GM12878 (cell line): ENCODE data around the gene DCTN5. TPM values are rescaled to one million over a fixed set of nuclear protein-coding genes. Genes with fewer than 3 reads are reported as not detected.

Experiments
- ATF3 ChIP-seq: IDR thresholded peaks from 2 replicates; pipeline ENCODE4 v1.6.1; 2011; ENCODE audit warnings: low read depth, mild to moderate bottlenecking, low read length, moderate library complexity, borderline replicate concordance; ENCODE audit errors: extremely low read depth
- BHLHE40 ChIP-seq, 2 experiments: fragments of 450-650 bp in 1 of 2; IDR thresholded peaks; 2 replicates each; pipeline ENCODE4 v1.6.1; 2011 to 2017; ENCODE audit warnings: low read depth in 2 of 2, borderline replicate concordance in 1 of 2, improper control_type of control experiment in 1 of 2, low read length in 1 of 2, mild to moderate bottlenecking in 1 of 2
- BRCA1 ChIP-seq: IDR thresholded peaks from 2 replicates; pipeline ENCODE4 v1.6.1; 2011; ENCODE audit warnings: low read depth, low read length, improper control_type of control experiment
- CHD2 ChIP-seq: IDR thresholded peaks from 2 replicates; pipeline ENCODE4 v1.6.1; 2011; ENCODE audit warnings: low read depth, low read length, improper control_type of control experiment, borderline replicate concordance
- HDAC2 ChIP-seq: fragments of 200-600 bp; sonication (generic); IDR thresholded peaks from 2 replicates; pipeline ENCODE4 v1.6.1; 2017
- HDAC6 ChIP-seq: fragments of 200-600 bp; sonication (generic); IDR thresholded peaks from one replicate; pipeline ENCODE4 v1.8.0; 2017; ENCODE audit warnings: antibody characterized with exemption; ENCODE audit not compliant: unreplicated experiment
- LARP7 ChIP-seq: fragments of 450-650 bp; IDR thresholded peaks from 2 replicates; pipeline ENCODE4 v1.6.1; 2017; ENCODE audit warnings: mild to moderate bottlenecking
- NFXL1 ChIP-seq: fragments of 450-650 bp; IDR thresholded peaks from 2 replicates; pipeline ENCODE4 v1.6.1; 2017; ENCODE audit warnings: antibody characterized with exemption, mild to moderate bottlenecking, borderline replicate concordance
- NFYA ChIP-seq: IDR thresholded peaks from 2 replicates; pipeline ENCODE4 v1.6.1; 2011; ENCODE audit warnings: low read depth, mild to moderate bottlenecking, low read length, improper control_type of control experiment, borderline replicate concordance
- POU2F2 ChIP-seq: IDR thresholded peaks from 3 replicates; pipeline ENCODE4 v1.6.1; 2011; ENCODE audit warnings: low read depth, mild to moderate bottlenecking, low read length, borderline replicate concordance
- PRDM15 ChIP-seq: fragments of 450-650 bp; formaldehyde crosslinking; IDR thresholded peaks from 2 replicates; pipeline ENCODE4 v1.4.0; 2020; ENCODE audit warnings: mild to moderate bottlenecking, moderate library complexity
- SMC3 ChIP-seq: IDR thresholded peaks from 2 replicates; pipeline ENCODE4 v1.6.1; 2011; ENCODE audit warnings: low read length, improper control_type of control experiment, borderline replicate concordance
- SUZ12 ChIP-seq: fragments of 200-600 bp; sonication (generic); IDR thresholded peaks from one replicate; pipeline ENCODE4 v1.6.1; 2018; ENCODE audit warnings: antibody characterized with exemption, mild to moderate bottlenecking; ENCODE audit not compliant: unreplicated experiment
- TCF7 ChIP-seq: IDR thresholded peaks from 2 replicates; pipeline ENCODE4 v1.6.1; 2014; ENCODE audit warnings: antibody characterized with exemption, borderline replicate concordance
- polyA plus RNA-seq, 11 experiments: library from polyadenylated mRNA; depleted of rRNA in 4 of 11; unstranded in 6 of 11; stranded (reverse) in 5 of 11; fragments of >200 nt; fragmentation: Nextera tagmentation in 4 of 11; fragmentation: Illumina TruSeq in 1 of 11; extraction: Ambion mirVana in 4 of 11; extraction: Trizol in 1 of 11; gene quantifications; 1 replicate in 1 of 11; 2 replicates in 10 of 11; pipeline versions ENCODE4 v1.2.1 to v1.2.3, GENCODE V29; 2011 to 2016; ENCODE audit warnings: inconsistent platforms in 2 of 11, missing spikeins in 2 of 11, low read depth in 1 of 11
- total RNA-seq, 4 experiments: library from RNA; depleted of rRNA in 3 of 4; stranded (reverse); fragments of >200 nt in 3 of 4; fragmentation: Illumina TruSeq in 1 of 4; extraction: Trizol in 1 of 4; gene quantifications; 2 replicates each; pipeline versions ENCODE4 v1.2.1 to v1.2.3, GENCODE V29; 2013 to 2021
- TF ChIP-seq, protein P1 (sequence below): IDR thresholded peaks from 2 replicates; pipeline ENCODE4 v1.6.1; 2011; ENCODE audit warnings: mild to moderate bottlenecking, low read depth, low read length, moderate library complexity; ENCODE audit not compliant: insufficient replicate concordance
- TF ChIP-seq, protein P2 (sequence below): fragments of 450-650 bp; IDR thresholded peaks from 2 replicates; pipeline ENCODE4 v1.6.1; 2014; ENCODE audit warnings: mild to moderate bottlenecking
- TF ChIP-seq, protein P3 (sequence below): IDR thresholded peaks from 2 replicates; pipeline ENCODE4 v1.6.1; 2012; ENCODE audit warnings: improper control_type of control experiment, low read depth, low read length; ENCODE audit not compliant: insufficient replicate concordance

The DCTN5 gene
- total and polyA plus RNA-seq, 10 of the 15 experiments (the other 5 are each of a cell fraction or from before 2014, with no cell fraction given) = 49.1 to 153 (median 81.4) TPM

- no peak for TF ChIP-seq SMC3
- TF ChIP-seq, protein P1, sequence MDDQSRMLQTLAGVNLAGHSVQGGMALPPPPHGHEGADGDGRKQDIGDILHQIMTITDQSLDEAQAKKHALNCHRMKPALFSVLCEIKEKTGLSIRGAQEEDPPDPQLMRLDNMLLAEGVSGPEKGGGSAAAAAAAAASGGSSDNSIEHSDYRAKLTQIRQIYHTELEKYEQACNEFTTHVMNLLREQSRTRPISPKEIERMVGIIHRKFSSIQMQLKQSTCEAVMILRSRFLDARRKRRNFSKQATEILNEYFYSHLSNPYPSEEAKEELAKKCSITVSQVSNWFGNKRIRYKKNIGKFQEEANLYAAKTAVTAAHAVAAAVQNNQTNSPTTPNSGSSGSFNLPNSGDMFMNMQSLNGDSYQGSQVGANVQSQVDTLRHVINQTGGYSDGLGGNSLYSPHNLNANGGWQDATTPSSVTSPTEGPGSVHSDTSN = peak; percentile 18
- no peak for TF ChIP-seq BRCA1
- TF ChIP-seq LARP7 = no peak
- 0 out of 2 replicates have a peak, but pooled peaks have one; percentile 42 for TF ChIP-seq CHD2
- no peak for TF ChIP-seq NFYA
- TF ChIP-seq PRDM15 (CRISPR knock-in tag) = no peak
- TF ChIP-seq BHLHE40 (IDR thresholded peaks at IDR 0.05; ENCODE audit: borderline replicate concordance in 1 of 2, low read depth in 2 of 2, low read length in 1 of 2) = peak; percentile 63 to 71
- no peak for TF ChIP-seq NFXL1
- no peak for TF ChIP-seq HDAC6
- TF ChIP-seq, protein P2, sequence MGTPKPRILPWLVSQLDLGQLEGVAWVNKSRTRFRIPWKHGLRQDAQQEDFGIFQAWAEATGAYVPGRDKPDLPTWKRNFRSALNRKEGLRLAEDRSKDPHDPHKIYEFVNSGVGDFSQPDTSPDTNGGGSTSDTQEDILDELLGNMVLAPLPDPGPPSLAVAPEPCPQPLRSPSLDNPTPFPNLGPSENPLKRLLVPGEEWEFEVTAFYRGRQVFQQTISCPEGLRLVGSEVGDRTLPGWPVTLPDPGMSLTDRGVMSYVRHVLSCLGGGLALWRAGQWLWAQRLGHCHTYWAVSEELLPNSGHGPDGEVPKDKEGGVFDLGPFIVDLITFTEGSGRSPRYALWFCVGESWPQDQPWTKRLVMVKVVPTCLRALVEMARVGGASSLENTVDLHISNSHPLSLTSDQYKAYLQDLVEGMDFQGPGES = no peak
- TF ChIP-seq ATF3 = no peak
- no peak for TF ChIP-seq SUZ12
- TF ChIP-seq POU2F2 = peak; percentile 92
- TF ChIP-seq HDAC2 = no peak
- TF ChIP-seq, protein P3, sequence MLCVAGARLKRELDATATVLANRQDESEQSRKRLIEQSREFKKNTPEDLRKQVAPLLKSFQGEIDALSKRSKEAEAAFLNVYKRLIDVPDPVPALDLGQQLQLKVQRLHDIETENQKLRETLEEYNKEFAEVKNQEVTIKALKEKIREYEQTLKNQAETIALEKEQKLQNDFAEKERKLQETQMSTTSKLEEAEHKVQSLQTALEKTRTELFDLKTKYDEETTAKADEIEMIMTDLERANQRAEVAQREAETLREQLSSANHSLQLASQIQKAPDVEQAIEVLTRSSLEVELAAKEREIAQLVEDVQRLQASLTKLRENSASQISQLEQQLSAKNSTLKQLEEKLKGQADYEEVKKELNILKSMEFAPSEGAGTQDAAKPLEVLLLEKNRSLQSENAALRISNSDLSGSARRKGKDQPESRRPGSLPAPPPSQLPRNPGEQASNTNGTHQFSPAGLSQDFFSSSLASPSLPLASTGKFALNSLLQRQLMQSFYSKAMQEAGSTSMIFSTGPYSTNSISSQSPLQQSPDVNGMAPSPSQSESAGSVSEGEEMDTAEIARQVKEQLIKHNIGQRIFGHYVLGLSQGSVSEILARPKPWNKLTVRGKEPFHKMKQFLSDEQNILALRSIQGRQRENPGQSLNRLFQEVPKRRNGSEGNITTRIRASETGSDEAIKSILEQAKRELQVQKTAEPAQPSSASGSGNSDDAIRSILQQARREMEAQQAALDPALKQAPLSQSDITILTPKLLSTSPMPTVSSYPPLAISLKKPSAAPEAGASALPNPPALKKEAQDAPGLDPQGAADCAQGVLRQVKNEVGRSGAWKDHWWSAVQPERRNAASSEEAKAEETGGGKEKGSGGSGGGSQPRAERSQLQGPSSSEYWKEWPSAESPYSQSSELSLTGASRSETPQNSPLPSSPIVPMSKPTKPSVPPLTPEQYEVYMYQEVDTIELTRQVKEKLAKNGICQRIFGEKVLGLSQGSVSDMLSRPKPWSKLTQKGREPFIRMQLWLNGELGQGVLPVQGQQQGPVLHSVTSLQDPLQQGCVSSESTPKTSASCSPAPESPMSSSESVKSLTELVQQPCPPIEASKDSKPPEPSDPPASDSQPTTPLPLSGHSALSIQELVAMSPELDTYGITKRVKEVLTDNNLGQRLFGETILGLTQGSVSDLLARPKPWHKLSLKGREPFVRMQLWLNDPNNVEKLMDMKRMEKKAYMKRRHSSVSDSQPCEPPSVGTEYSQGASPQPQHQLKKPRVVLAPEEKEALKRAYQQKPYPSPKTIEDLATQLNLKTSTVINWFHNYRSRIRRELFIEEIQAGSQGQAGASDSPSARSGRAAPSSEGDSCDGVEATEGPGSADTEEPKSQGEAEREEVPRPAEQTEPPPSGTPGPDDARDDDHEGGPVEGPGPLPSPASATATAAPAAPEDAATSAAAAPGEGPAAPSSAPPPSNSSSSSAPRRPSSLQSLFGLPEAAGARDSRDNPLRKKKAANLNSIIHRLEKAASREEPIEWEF = peak; percentile 77
- peak; percentile 86 for TF ChIP-seq TCF7
These were observed 29.0 kb downstream of the DCTN5 start (continued) for GRCh38 chr16:23670137-23670776.
